Mucosa of descending colon (tissue), 3 donors: ENCODE results near the gene TGOLN2. TPM values are rescaled to one million over a fixed set of nuclear protein-coding genes. Genes with fewer than 3 reads are reported as not detected.
"Not testable (repeated sequence)": the region's sequence is repeated elsewhere in the genome, so short reads cannot be mapped to it uniquely, and the experiment has no call there.

Experiments
- ATAC-seq: fragments of 200-7000 bp; cut with Tn5 transposase; one replicate; pipeline ENCODE4 v1.9.1; 2020; ENCODE audit warnings: mild to moderate bottlenecking, moderate library complexity
- DNase-seq, 3 donors: peaks; one replicate each; pipeline ENCODE4 v3.0.0-alpha.2; 2020
- H3K36me3 ChIP-seq: fragments of 200-600 bp; one replicate; pipeline ENCODE4 v1.8.0; 2021; ENCODE audit warnings: low read depth, mild to moderate bottlenecking
- H3K4me1 ChIP-seq: fragments of 200-600 bp; one replicate; pipeline ENCODE4 v1.8.0; 2021; ENCODE audit warnings: low read depth, mild to moderate bottlenecking
- H3K4me3 ChIP-seq: fragments of 200-600 bp; one replicate; pipeline ENCODE4 v1.8.0; 2021; ENCODE audit warnings: mild to moderate bottlenecking
- H3K9me3 ChIP-seq: fragments of 200-600 bp; one replicate; pipeline ENCODE4 v1.8.0; 2021; ENCODE audit warnings: mild to moderate bottlenecking
- CTCF ChIP-seq: fragments of 200-600 bp; IDR thresholded peaks from one replicate; pipeline ENCODE4 v1.8.0; 2022; ENCODE audit warnings: antibody characterized with exemption, mild to moderate bottlenecking
- intact Hi-C, 2 donors: fragments of 100-400 bp; cut with DNase I in 1 of 2; cut with micrococcal nuclease in 1 of 2; formaldehyde crosslinking; loops; one replicate each; pipeline versions ENCODE4 v1.11.0 to v1.11.1; 2022; cut with DNase I, micrococcal nuclease
- total RNA-seq, 3 donors: library from RNA; stranded (reverse); fragmentation: NEBNext Ultra II Directional in 2 of 3; extraction: Animal tissue kit (Norgen Biotek cat#: 25700) in 2 of 3; gene quantifications; one replicate each; pipeline versions ENCODE4 v1.2.1 to v1.2.4, GENCODE V29; 2021 to 2023
- donor health status: DM: no; HTN: no; CAD: no; lungs with moderate emphysema.
- donor health status: DM: no; HTN: no; CAD: no.
- donor health status: DM: no; HTN: yes; CAD: no.

Gene TGOLN2
- total RNA-seq, 3 donors from 2014 or later: 148 to 227 (median 163) TPM

- ATAC-seq (no peak), DNase-seq (no peak)
- no peak for TF ChIP-seq CTCF
- intact Hi-C loops: no loop called here
- Histone ChIP-seq H3K9me3 (no peaks in the 10 kb centered on the region), H3K4me1 (peaks cover 8% of the 10 kb centered on the region), H3K36me3 (no peaks in the 10 kb centered on the region), H3K4me3 (peak overlapping the region; percentile 65)
Measured at GRCh38 chr2:85355073-85355410, 27.3 kb upstream of the TGOLN2 start.

GRCh38 chr2:85354286-85355072 is 26.7 kb upstream of the TGOLN2 start, which contains the start of the genes ELMOD3 and RETSAT:
Gene ELMOD3 (plus strand): TSS chr2:85354769. CDS start chr2:85357199, 2,430 bp downstream.
Gene RETSAT (minus strand): TSS chr2:85354528. CDS start chr2:85354507, 21 bp downstream.
- ATAC-seq: peak; percentile 97
- Histone ChIP-seq H3K4me1 (peaks cover 8% of the 10 kb centered on the region), H3K36me3 (peaks cover 4% of the 10 kb centered on the region), H3K9me3 (no peaks in the 10 kb centered on the region), H3K4me3 (peak within 1 kb of the TSS; percentile 65)
- TF ChIP-seq CTCF: no peak
- DNase-seq: peak; percentile 96 to 99 (median 97)
- intact Hi-C loops: no loop called here

GRCh38 chr2:85353876-85354285 is 26.1 kb upstream of the TGOLN2 start:
- no peak for TF ChIP-seq CTCF
- Histone ChIP-seq H3K9me3 (no peaks in the 10 kb centered on the region), H3K36me3 (peaks cover 4% of the 10 kb centered on the region), H3K4me1 (peaks cover 8% of the 10 kb centered on the region), H3K4me3 (peak overlapping the region; percentile 65)
- intact Hi-C loops: no loop called here
- ATAC-seq (peak; percentile 85), DNase-seq (peak; percentile 81 to 82 (median 82))

- ATAC-seq: no peak
- intact Hi-C loops: no loop called here
- H3K4me1 ChIP-seq: no peaks in the 10 kb centered on the region
- no peak for TF ChIP-seq CTCF
- H3K36me3 ChIP-seq: peaks cover 4% of the 10 kb centered on the region
- no peaks in the 10 kb centered on the region for H3K9me3 ChIP-seq
- no peak overlapping the region for H3K4me3 ChIP-seq
- no peak for DNase-seq
Measured at GRCh38 chr2:85347599-85347998, 19.8 kb upstream of the TGOLN2 start.

- intact Hi-C loops: no loop called here
- Histone ChIP-seq H3K36me3 (no peaks in the 10 kb centered on the region), H3K4me3 (no peak overlapping the region), H3K9me3 (no peaks in the 10 kb centered on the region), H3K4me1 (no peaks in the 10 kb centered on the region)
- ATAC-seq: no peak
- TF ChIP-seq CTCF: no peak
- DNase-seq: no peak
Measured at GRCh38 chr2:85344356-85344954, 16.7 kb upstream of the TGOLN2 start.

- H3K36me3 ChIP-seq, H3K4me3 ChIP-seq, DNase-seq, H3K4me1 ChIP-seq, H3K9me3 ChIP-seq: not testable (repeated sequence)
- ATAC-seq: peak; percentile 19
- intact Hi-C loops: loop anchor here in 1 of 2 donors (2.0 kb wide), 1 partner anchor 27 kb away; no protein-coding TSS in a partner anchor
Measured at GRCh38 chr2:85343207-85343895, 15.6 kb upstream of the TGOLN2 start.
